ENCODE data around the gene POPDC2.

POPDC2 gene

DNA sequence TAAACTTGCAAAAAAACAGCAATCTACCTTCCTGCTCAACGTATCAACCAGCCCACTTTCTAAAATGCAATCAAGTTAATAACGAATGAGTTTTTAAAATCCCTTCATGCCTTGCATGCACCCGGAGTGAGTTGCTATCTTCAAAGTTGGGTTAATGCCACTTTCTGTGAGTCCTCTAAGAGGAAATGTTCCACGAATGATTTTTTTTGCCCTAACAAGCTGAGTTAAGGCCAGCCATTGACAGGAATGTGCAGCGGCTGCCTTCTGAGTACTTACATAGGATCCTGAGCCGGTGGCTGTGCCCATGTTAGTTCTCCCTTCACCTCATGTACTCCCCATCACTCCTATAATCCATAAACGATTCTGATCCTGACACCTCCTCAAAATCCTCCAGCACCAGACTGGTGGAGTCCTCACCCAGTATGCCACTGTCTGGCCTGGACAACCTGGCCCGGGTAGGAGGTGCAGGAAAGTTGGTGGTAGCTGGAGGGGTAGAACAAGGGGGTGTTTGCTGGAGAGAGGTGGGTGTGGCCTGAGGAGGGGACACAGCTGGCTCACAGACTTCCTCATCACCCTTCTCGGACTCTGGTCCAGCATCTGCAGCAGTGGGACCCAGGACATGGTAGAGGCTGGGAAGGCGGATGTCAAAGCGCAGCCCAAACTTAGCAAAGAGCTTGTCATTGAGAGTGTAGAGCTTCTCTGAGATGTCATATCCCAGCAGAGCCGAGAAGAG, 12.4 kb downstream of the POPDC2 start:
- Histone ChIP-seq H3K4me3 (ENCODE audit: low read depth in 1 of 2, low read length in 2 of 2) (no peak overlapping the region), H3K4me1 (ENCODE audit: insufficient read depth, low read length) (peaks cover 47% of the 10 kb centered on the region), H3K9ac (ENCODE audit: low read length) (no peak overlapping the region)

DNA sequence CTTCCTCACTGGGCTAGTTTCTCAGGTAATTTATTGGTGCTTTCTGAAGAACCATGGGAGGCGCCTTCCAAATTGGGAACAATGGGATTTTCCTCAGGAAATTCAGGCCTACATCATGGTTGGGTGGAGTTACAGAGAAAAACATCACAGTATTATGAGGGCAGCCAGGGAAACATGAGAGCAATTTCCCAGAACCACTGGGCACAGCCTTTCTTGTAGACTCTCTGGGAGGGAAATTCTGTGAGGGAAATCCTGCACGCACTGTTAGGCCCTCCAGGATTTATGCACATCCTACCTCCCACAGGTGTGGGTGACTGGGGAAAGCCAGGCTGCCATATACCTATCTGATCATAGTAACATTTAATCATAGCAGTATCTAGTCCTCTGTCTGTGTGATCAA, 13.2 kb downstream of the POPDC2 start:
- no peak overlapping the region for H3K4me3 ChIP-seq (ENCODE audit: low read depth in 1 of 2, low read length in 2 of 2)
- H3K9ac ChIP-seq (ENCODE audit: low read length): no peak overlapping the region
- H3K36me3 ChIP-seq (ENCODE audit: insufficient read depth, low read length): peaks cover 32% of the 10 kb centered on the region
- H3K9me3 ChIP-seq (ENCODE audit: low read length): no peaks in the 10 kb centered on the region
- peak overlapping the region; percentile 31 for H3K27ac ChIP-seq (ENCODE audit: low read depth, low read length)
- H3K27me3 ChIP-seq (ENCODE audit: control insufficient read depth in 1 of 2, insufficient read depth in 2 of 2, low read length in 2 of 2): no peaks in the 10 kb centered on the region
- peaks cover 39% of the 10 kb centered on the region for H3K4me1 ChIP-seq (ENCODE audit: insufficient read depth, low read length)

More for the DNA sequence above, 12.4 kb downstream of the POPDC2 start:
- Histone ChIP-seq H3K27ac (ENCODE audit: low read depth, low read length) (peak overlapping the region; percentile 31), H3K36me3 (ENCODE audit: insufficient read depth, low read length) (peaks cover 29% of the 10 kb centered on the region), H3K27me3 (ENCODE audit: control insufficient read depth in 1 of 2, insufficient read depth in 2 of 2, low read length in 2 of 2) (no peaks in the 10 kb centered on the region), H3K9me3 (ENCODE audit: low read length) (no peaks in the 10 kb centered on the region)

DNA sequence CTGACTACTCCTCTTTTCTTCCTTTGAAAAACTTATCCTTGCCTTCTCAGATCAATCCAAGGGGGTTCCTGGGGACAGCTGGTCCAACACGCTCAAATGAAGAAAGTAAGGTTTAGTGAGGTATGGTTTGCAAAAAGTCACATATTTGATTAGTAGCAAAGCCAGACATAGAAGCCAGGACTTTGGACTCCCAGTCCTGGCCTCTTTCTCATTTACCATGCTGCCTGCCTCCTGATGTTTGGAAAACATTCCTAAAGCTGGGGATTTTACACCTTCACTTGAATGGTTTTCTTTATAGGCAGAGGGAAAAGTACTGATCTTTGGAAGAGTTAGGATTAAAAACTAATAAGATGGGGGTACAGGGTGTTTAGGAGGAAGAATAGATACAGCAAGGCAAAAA, 14.6 kb downstream of the POPDC2 start:
- Histone ChIP-seq H3K27ac (ENCODE audit: low read depth, low read length) (no peak overlapping the region), H3K9ac (ENCODE audit: low read length) (no peak overlapping the region), H3K4me3 (ENCODE audit: low read depth in 1 of 2, low read length in 2 of 2) (no peak overlapping the region), H3K36me3 (ENCODE audit: insufficient read depth, low read length) (peaks cover 40% of the 10 kb centered on the region), H3K9me3 (ENCODE audit: low read length) (no peaks in the 10 kb centered on the region), H3K4me1 (ENCODE audit: insufficient read depth, low read length) (peaks cover 35% of the 10 kb centered on the region), H3K27me3 (ENCODE audit: control insufficient read depth in 1 of 2, insufficient read depth in 2 of 2, low read length in 2 of 2) (no peaks in the 10 kb centered on the region)

DNA sequence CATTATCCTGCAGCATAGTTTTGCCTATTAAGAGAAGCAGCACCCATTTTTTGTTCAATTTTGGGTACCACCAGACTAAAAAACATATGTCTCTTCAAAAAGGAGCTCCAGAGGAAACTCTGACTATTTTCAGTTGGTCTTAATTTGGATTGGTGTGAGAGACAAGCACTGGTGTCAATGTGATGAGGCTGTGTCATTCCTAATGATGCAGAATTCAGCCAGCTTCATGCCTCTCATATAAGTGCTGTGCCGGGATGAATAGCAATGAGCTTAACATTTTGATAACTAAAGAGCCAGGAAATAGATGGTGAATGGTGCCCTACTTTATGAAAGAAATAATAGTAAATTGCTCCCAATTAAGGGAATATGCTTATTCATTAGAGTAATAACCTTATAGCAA, 15.9 kb downstream of the POPDC2 start:
- Histone ChIP-seq H3K4me1 (ENCODE audit: insufficient read depth, low read length) (peaks cover 35% of the 10 kb centered on the region), H3K36me3 (ENCODE audit: insufficient read depth, low read length) (peaks cover 45% of the 10 kb centered on the region), H3K27ac (ENCODE audit: low read depth, low read length) (no peak overlapping the region), H3K27me3 (ENCODE audit: control insufficient read depth in 1 of 2, insufficient read depth in 2 of 2, low read length in 2 of 2) (no peaks in the 10 kb centered on the region), H3K4me3 (ENCODE audit: low read depth in 1 of 2, low read length in 2 of 2) (no peak overlapping the region), H3K9ac (ENCODE audit: low read length) (no peak overlapping the region), H3K9me3 (ENCODE audit: low read length) (no peaks in the 10 kb centered on the region)

DNA sequence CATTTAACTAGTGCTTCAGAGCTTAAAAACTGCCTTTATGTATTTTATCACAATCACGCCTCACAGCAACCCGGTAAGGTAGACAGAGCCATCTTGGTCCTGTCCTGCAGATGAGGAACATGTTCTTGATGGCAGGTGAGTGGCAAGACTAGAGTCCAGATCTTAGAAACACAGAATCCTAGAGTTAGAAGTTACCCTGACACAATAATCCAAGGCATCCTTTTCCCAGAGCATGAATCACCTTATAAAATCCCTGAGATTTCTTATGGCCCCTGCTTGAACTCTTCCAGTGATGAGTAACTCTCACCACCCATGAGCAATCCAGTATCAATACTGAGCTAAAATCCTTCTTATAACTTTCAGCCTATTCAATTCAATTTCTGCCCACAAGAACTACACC, 16.9 kb downstream of the POPDC2 start:
- Histone ChIP-seq H3K27me3 (ENCODE audit: control insufficient read depth in 1 of 2, insufficient read depth in 2 of 2, low read length in 2 of 2) (no peaks in the 10 kb centered on the region), H3K36me3 (ENCODE audit: insufficient read depth, low read length) (peaks cover 38% of the 10 kb centered on the region), H3K4me3 (ENCODE audit: low read depth in 1 of 2, low read length in 2 of 2) (no peak overlapping the region), H3K27ac (ENCODE audit: low read depth, low read length) (no peak overlapping the region), H3K4me1 (ENCODE audit: insufficient read depth, low read length) (peaks cover 28% of the 10 kb centered on the region), H3K9me3 (ENCODE audit: low read length) (no peaks in the 10 kb centered on the region), H3K9ac (ENCODE audit: low read length) (no peak overlapping the region)

DNA sequence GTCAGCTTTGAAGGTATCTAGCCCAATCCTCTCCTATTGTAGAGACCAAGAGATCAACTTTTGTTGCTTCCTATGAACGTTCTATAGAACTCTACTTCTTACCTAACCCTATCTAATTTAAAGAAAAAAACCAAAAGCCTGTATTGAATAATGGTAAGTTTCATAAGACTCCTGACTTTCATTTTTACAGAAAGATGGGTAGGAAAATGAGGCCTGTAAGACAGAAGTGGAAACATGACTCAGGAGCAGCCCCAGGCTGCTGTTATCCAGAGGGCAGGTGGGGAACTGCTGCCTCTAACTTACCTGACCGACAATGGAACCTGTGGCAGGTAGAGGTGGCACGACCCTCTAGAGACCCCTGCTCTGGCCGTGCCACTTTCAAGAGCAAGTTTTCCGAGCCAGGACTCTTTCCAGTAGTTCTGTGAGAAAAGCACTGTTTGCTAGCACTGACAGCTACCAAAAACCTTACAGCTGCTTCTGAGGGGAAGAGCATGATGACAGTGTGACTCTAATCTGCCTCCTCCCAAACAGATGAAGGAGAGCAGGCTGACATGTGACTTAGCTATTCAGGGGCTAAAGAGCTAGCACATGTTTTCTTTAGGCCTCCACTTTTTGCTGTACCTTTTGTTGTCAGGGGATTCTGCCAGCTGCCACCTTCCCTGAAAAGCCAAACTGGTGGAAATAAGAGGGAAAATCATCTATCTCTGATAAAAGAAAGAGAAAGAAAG, 17.5 kb downstream of the POPDC2 start:
- peaks cover 32% of the 10 kb centered on the region for H3K36me3 ChIP-seq (ENCODE audit: insufficient read depth, low read length)
- H3K27ac ChIP-seq (ENCODE audit: low read depth, low read length): no peak overlapping the region
- no peaks in the 10 kb centered on the region for H3K27me3 ChIP-seq (ENCODE audit: control insufficient read depth in 1 of 2, insufficient read depth in 2 of 2, low read length in 2 of 2)
- H3K4me3 ChIP-seq (ENCODE audit: low read depth in 1 of 2, low read length in 2 of 2): no peak overlapping the region
- H3K4me1 ChIP-seq (ENCODE audit: insufficient read depth, low read length): peaks cover 21% of the 10 kb centered on the region
- H3K9me3 ChIP-seq (ENCODE audit: low read length): no peaks in the 10 kb centered on the region
- no peak overlapping the region for H3K9ac ChIP-seq (ENCODE audit: low read length)

DNA sequence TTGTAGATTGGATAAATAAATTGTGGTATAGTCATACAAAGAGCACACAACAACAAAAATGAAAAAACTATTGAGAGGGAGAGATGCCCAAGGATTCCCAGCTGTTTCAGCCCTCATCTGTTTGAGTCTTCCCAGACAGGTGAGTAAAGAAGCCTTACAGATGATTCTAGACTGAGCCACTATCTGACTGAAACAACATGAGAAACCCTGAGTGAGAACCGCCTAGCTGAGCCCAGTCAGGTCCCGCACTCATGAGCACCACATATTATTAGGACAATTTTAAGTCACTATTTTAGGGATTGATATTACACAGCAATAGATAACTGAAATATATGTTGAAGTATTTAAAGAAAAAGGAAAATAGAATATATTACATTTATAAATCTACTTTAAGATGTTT, 19.0 kb downstream of the POPDC2 start:
- Histone ChIP-seq H3K27ac (ENCODE audit: low read depth, low read length) (no peak overlapping the region), H3K4me3 (ENCODE audit: low read depth in 1 of 2, low read length in 2 of 2) (no peak overlapping the region), H3K9ac (ENCODE audit: low read length) (no peak overlapping the region), H3K9me3 (ENCODE audit: low read length) (no peaks in the 10 kb centered on the region), H3K4me1 (ENCODE audit: insufficient read depth, low read length) (peaks cover 11% of the 10 kb centered on the region), H3K36me3 (ENCODE audit: insufficient read depth, low read length) (peaks cover 35% of the 10 kb centered on the region), H3K27me3 (ENCODE audit: control insufficient read depth in 1 of 2, insufficient read depth in 2 of 2, low read length in 2 of 2) (no peaks in the 10 kb centered on the region)

DNA sequence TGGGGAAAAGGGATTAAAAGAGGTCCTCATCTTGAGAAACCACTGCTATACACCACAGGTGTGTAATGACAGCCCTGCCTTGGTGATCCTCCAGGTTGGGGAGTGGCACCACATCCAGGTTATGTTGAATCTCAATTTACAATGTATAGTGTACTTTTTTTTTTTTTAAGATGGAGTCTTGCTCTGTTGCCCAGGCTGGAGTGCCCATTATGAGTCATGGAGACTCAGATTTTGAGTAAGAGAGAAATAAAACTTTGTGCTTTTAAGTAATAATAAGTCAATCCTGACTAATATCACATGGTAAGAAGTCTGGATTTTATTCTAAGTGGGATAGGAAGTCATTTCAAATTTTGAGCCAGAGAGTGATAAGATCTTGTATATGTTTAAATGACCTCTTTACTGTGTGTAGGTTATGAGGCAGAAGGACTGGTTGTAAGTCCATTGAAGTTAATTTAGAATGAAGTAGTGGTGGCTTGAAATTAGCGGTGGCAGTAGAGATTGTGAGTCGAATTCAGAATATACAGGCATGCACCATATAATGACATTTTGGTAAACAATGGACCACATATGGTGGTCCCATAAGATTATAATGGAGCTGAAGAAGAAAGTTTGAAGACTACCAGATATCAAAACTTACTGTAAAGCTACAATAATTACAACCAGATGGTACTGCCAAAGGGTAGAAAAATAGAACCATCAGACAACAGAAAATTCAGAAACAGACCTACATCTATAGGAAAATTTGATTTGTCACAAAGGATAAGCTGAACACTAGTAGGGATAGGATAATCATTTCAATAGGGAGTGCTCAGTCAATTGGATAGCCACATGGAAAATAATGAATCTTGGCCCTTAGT, 20.7 kb downstream of the POPDC2 start:
- Histone ChIP-seq H3K9me3 (ENCODE audit: low read length) (no peaks in the 10 kb centered on the region), H3K27me3 (ENCODE audit: control insufficient read depth in 1 of 2, insufficient read depth in 2 of 2, low read length in 2 of 2) (no peaks in the 10 kb centered on the region), H3K27ac (ENCODE audit: low read depth, low read length) (peak overlapping the region; percentile 7), H3K36me3 (ENCODE audit: insufficient read depth, low read length) (peaks cover 35% of the 10 kb centered on the region), H3K9ac (ENCODE audit: low read length) (no peak overlapping the region), H3K4me3 (ENCODE audit: low read depth in 1 of 2, low read length in 2 of 2) (no peak overlapping the region), H3K4me1 (ENCODE audit: insufficient read depth, low read length) (peaks cover 14% of the 10 kb centered on the region)

DNA sequence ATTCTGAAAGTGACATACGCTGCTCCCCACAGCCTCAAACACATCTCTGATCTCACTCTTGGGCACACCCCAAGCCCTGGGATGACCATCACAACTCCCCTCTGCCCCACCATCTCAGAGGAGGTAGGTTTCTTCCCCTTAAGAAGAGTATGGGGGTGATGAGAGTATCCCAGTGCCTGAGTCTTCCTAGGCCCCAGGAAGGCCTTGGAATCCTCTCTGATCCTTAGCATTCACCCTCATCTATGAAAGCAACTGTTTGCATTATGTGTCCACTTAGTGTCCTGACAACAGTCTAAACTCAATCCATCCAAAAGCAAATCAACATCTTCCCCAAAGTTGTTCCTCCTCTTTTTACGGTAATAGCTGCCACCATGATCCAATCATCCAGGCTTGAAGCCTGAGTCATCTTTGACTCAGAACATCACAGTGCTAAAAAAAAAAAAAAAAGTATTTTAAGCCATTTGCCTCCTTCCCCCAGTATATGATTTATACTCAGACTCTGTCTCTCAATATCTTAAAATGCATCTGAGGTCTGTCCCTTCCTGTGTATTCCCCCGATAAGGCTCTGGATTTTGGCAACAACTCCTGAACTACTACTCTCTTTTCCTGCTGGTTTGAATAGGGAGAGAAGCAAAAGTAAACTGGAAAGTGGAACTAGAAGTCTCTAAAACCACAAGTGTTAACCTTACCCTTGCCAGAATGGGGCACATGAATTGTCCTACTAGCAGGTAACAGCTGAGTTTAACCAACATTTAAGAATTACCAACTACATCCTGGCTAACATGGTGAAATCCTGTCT, 22.5 kb downstream of the POPDC2 start:
- Histone ChIP-seq H3K36me3 (ENCODE audit: insufficient read depth, low read length) (peaks cover 29% of the 10 kb centered on the region), H3K27ac (ENCODE audit: low read depth, low read length) (peak overlapping the region; percentile 51), H3K4me3 (ENCODE audit: low read depth in 1 of 2, low read length in 2 of 2) (no peak overlapping the region), H3K27me3 (ENCODE audit: control insufficient read depth in 1 of 2, insufficient read depth in 2 of 2, low read length in 2 of 2) (no peaks in the 10 kb centered on the region), H3K4me1 (ENCODE audit: insufficient read depth, low read length) (peaks cover 9% of the 10 kb centered on the region), H3K9me3 (ENCODE audit: low read length) (no peaks in the 10 kb centered on the region), H3K9ac (ENCODE audit: low read length) (no peak overlapping the region)

DNA sequence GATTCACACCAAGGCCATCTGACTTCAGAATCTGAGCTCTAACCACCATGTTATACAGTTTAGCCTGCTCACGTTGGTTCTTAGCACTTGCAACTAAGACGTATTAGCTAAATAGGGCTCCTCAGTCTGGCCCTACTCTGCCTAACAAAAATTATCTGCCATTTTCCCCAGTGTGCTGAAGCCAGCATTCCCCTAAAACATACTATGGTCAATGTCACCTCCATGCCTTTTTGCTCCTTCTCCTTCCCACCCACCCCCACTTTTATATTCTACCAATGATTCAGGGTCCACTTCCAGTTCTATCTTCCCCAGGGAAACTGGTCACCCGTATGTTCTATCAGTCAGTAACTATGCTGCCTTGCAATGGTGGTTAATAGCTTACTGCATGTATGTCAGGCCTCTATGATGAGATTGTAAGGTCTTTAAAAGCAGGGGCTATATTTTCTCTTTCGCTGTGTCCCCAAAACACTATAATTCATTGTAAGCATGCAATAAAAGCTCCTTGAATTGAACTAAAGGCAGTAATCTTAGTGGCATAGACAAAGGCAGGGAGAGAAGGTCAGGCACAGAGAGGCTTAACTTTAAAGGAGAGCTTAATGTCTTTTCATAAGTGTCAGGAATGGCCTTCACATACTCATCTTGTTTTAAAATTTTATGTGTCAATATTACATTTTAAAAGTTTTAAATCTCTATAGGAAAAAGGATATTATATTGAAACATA, 23.3 kb downstream of the POPDC2 start:
- Histone ChIP-seq H3K9me3 (ENCODE audit: low read length) (no peaks in the 10 kb centered on the region), H3K27me3 (ENCODE audit: control insufficient read depth in 1 of 2, insufficient read depth in 2 of 2, low read length in 2 of 2) (no peaks in the 10 kb centered on the region), H3K27ac (ENCODE audit: low read depth, low read length) (peak overlapping the region; percentile 51), H3K4me1 (ENCODE audit: insufficient read depth, low read length) (peaks cover 9% of the 10 kb centered on the region), H3K4me3 (ENCODE audit: low read depth in 1 of 2, low read length in 2 of 2) (no peak overlapping the region), H3K9ac (ENCODE audit: low read length) (no peak overlapping the region), H3K36me3 (ENCODE audit: insufficient read depth, low read length) (peaks cover 20% of the 10 kb centered on the region)

Data from muscle layer of colon (tissue), 2 donors.